Type B pancreatic cell (in vitro differentiated cells): ENCODE results near the gene PCCA. TPM values are rescaled to one million over a fixed set of nuclear protein-coding genes. Genes with fewer than 3 reads are reported as not detected.

Experiments used
- DNase-seq: peaks from one replicate; pipeline ENCODE4 v3.0.0; 2021; ENCODE audit warnings: mixed read lengths; ENCODE audit not compliant: unreplicated experiment; ENCODE audit errors: extremely low spot score
- H3K27ac Mint-ChIP-seq: 2 replicates; pipeline ENCODE4 v1.8.0; 2021; ENCODE audit warnings: mild to moderate bottlenecking, mixed read lengths
- H3K27me3 Mint-ChIP-seq: 2 replicates; pipeline ENCODE4 v1.8.0; 2021; ENCODE audit warnings: mixed read lengths
- H3K36me3 Mint-ChIP-seq: 2 replicates; pipeline ENCODE4 v1.8.0; 2021; ENCODE audit warnings: mixed read lengths
- H3K4me1 Mint-ChIP-seq: one replicate; pipeline ENCODE4 v1.8.0; 2021; ENCODE audit warnings: mixed read lengths; ENCODE audit not compliant: unreplicated experiment
- H3K4me3 Mint-ChIP-seq: 2 replicates; pipeline ENCODE4 v1.8.0; 2021; ENCODE audit warnings: mild to moderate bottlenecking, mixed read lengths
- H3K9me3 Mint-ChIP-seq: 2 replicates; pipeline ENCODE4 v1.8.0; 2021; ENCODE audit warnings: mixed read lengths
- CTCF ChIP-seq: fragments of 200-600 bp; sonication (generic); conservative IDR thresholded peaks from 2 replicates; pipeline ENCODE4 v1.5.0; 2021; ENCODE audit warnings: antibody characterized with exemption, mild to moderate bottlenecking
- total RNA-seq: library from RNA; stranded (reverse); gene quantifications from 2 replicates; pipeline ENCODE4 v1.2.1, GENCODE V29; 2021; ENCODE audit warnings: low replicate concordance

Gene PCCA
- total RNA-seq, 1 donor from 2014 or later: 46.8 TPM

- Mint-ChIP-seq H3K36me3 (peaks cover 7% of the 10 kb centered on the region), H3K27ac (no peak overlapping the region), H3K4me3 (no peak overlapping the region), H3K4me1 (peaks cover 29% of the 10 kb centered on the region), H3K27me3 (no peaks in the 10 kb centered on the region), H3K9me3 (no peaks in the 10 kb centered on the region)
- TF ChIP-seq CTCF: no peak
- DNase-seq: no peak
These were observed 306.9 kb downstream of the PCCA start for GRCh38 chr13:100395698-100396373.

- no peak for DNase-seq
- peaks cover 10% of the 10 kb centered on the region for H3K36me3 Mint-ChIP-seq
- no peak overlapping the region for H3K27ac Mint-ChIP-seq
- H3K4me3 Mint-ChIP-seq: no peak overlapping the region
- H3K27me3 Mint-ChIP-seq: no peaks in the 10 kb centered on the region
- H3K9me3 Mint-ChIP-seq: no peaks in the 10 kb centered on the region
- no peak for TF ChIP-seq CTCF
- peaks cover 29% of the 10 kb centered on the region for H3K4me1 Mint-ChIP-seq
These were observed 307.9 kb downstream of the PCCA start for GRCh38 chr13:100396776-100397175.

- Mint-ChIP-seq H3K36me3 (peaks cover 12% of the 10 kb centered on the region), H3K4me1 (peaks cover 22% of the 10 kb centered on the region), H3K9me3 (peaks cover 2% of the 10 kb centered on the region), H3K27ac (no peak overlapping the region), H3K27me3 (no peaks in the 10 kb centered on the region), H3K4me3 (no peak overlapping the region)
- no peak for TF ChIP-seq CTCF
- DNase-seq: no peak
These were observed 308.7 kb downstream of the PCCA start for GRCh38 chr13:100397627-100398026.

- peaks cover 19% of the 10 kb centered on the region for H3K36me3 Mint-ChIP-seq
- H3K4me3 Mint-ChIP-seq: no peak overlapping the region
These were observed 309.5 kb downstream of the PCCA start for GRCh38 chr13:100398360-100398759.

GRCh38 chr13:100399455-100399854, 310.6 kb downstream of the PCCA start:
- Mint-ChIP-seq H3K4me3 (no peak overlapping the region), H3K4me1 (peaks cover 9% of the 10 kb centered on the region), H3K36me3 (peaks cover 28% of the 10 kb centered on the region), H3K9me3 (peaks cover 15% of the 10 kb centered on the region), H3K27me3 (no peaks in the 10 kb centered on the region), H3K27ac (no peak overlapping the region)
- TF ChIP-seq CTCF: no peak
- DNase-seq: no peak

More at GRCh38 chr13:100398360-100398759, 309.5 kb downstream of the PCCA start:
- no peak for TF ChIP-seq CTCF
- Mint-ChIP-seq H3K27me3 (no peaks in the 10 kb centered on the region), H3K4me1 (peaks cover 17% of the 10 kb centered on the region), H3K9me3 (peaks cover 9% of the 10 kb centered on the region), H3K27ac (no peak overlapping the region)
- DNase-seq: no peak
